CD4-positive, alpha-beta T cell (primary cell): ENCODE results near the gene TNS1. TPM values are rescaled to one million over a fixed set of nuclear protein-coding genes. Genes with fewer than 3 reads are reported as not detected.

Experiments
- ATAC-seq: fragments of 200-7000 bp; cut with Tn5 transposase; one replicate; pipeline ENCODE4 v1.10.0; 2022; ENCODE audit warnings: mild to moderate bottlenecking; ENCODE audit not compliant: poor library complexity
- CTCF ChIA-PET: fragments of 350-600 bp; sonication (Branson Sonifier 250); formaldehyde crosslinking; loops from one replicate; lab custom pipeline; 2021; ENCODE audit warnings: antibody characterized with exemption, inconsistent platforms; lab: Charles Lee
- POLR2A ChIA-PET: fragments of 350-600 bp; sonication (Branson Sonifier 250); formaldehyde crosslinking; loops from one replicate; lab custom pipeline; 2021; ENCODE audit warnings: antibody characterized with exemption, inconsistent platforms; lab: Charles Lee
- DNase-seq, 14 experiments: peaks; one replicate each; pipeline ENCODE4 v3.0.0-alpha.2; 2013 to 2020; ENCODE audit warnings: mixed read lengths in 2 of 14
- H3K27ac ChIP-seq, 2 donors: one replicate each; pipeline versions ENCODE4 v1.5.1 to v1.7.0; 2013; ENCODE audit warnings: low read length in 2 of 2, low read depth in 1 of 2, mild to moderate bottlenecking in 1 of 2
- H3K27me3 ChIP-seq, 2 experiments: 1 replicate in 1 of 2; 2 replicates in 1 of 2; pipeline versions ENCODE4 v1.6.1 to v1.7.0; 2013; ENCODE audit warnings: low read length in 2 of 2, control low read depth in 1 of 2, mild to moderate bottlenecking in 1 of 2, moderate library complexity in 1 of 2; ENCODE audit not compliant: insufficient read depth in 2 of 2, control insufficient read depth in 1 of 2
- H3K36me3 ChIP-seq: one replicate; pipeline ENCODE4 v1.6.1; 2013; ENCODE audit warnings: low read length, control low read depth; ENCODE audit not compliant: insufficient read depth
- H3K4me1 ChIP-seq: one replicate; pipeline ENCODE4 v1.6.1; 2013; ENCODE audit warnings: low read length, control low read depth; ENCODE audit not compliant: insufficient read depth
- H3K4me3 ChIP-seq: one replicate; pipeline ENCODE4 v1.5.1; 2013; ENCODE audit warnings: mild to moderate bottlenecking, low read length, moderate library complexity
- H3K9me3 ChIP-seq, 2 experiments: 1 replicate in 1 of 2; 2 replicates in 1 of 2; pipeline versions ENCODE4 v1.6.1 to v1.7.0; 2013; ENCODE audit warnings: low read length in 2 of 2, mild to moderate bottlenecking in 2 of 2, control low read depth in 1 of 2, moderate library complexity in 1 of 2; ENCODE audit not compliant: control insufficient read depth in 1 of 2, insufficient read depth in 1 of 2
- H3K27ac Mint-ChIP-seq: one replicate; pipeline ENCODE4 v1.8.0; 2020; ENCODE audit warnings: mixed read lengths
- H3K27me3 Mint-ChIP-seq: one replicate; pipeline ENCODE4 v1.8.0; 2021; ENCODE audit warnings: mixed read lengths
- H3K36me3 Mint-ChIP-seq: one replicate; pipeline ENCODE4 v1.8.0; 2021; ENCODE audit warnings: low read depth, mixed read lengths
- H3K4me1 Mint-ChIP-seq: one replicate; pipeline ENCODE4 v1.8.0; 2021; ENCODE audit warnings: low read depth, mixed read lengths
- H3K4me3 Mint-ChIP-seq: one replicate; pipeline ENCODE4 v1.8.0; 2020; ENCODE audit warnings: mild to moderate bottlenecking, mixed read lengths
- H3K9me3 Mint-ChIP-seq: one replicate; pipeline ENCODE4 v1.8.0; 2020; ENCODE audit warnings: mixed read lengths
- CTCF ChIP-seq: fragments of 200-600 bp; IDR thresholded peaks from one replicate; pipeline ENCODE4 v1.8.0; 2022; ENCODE audit warnings: antibody characterized with exemption, mild to moderate bottlenecking
- intact Hi-C, 2 experiments: fragments of 100-400 bp; cut with DNase I in 1 of 2; cut with micrococcal nuclease in 1 of 2; formaldehyde crosslinking; loops; one replicate each; pipeline versions ENCODE4 v1.15.1 to v1.9.0; 2023 to 2025; cut with DNase I, micrococcal nuclease
- total RNA-seq, 174 experiments: library from RNA in 2 of 174; stranded (reverse) in 2 of 174; gene quantifications; one replicate each; pipeline ENCODE4 v1.2.3 and lab custom pipeline; 2021 to 2026

Gene TNS1
- total RNA-seq, 2 experiments from 2014 or later, result 0.25 to 0.34 TPM

GRCh38 chr2:217993138-217993537, 9.7 kb downstream of the TNS1 start:
- H3K27ac Mint-ChIP-seq, result no peak overlapping the region
- H3K4me1 ChIP-seq, result no peaks in the 10 kb centered on the region
- POLR2A ChIA-PET, result no interaction called here
- no peaks in the 10 kb centered on the region for H3K36me3 Mint-ChIP-seq
- CTCF ChIA-PET, result no interaction called here
- no peak overlapping the region for H3K27ac ChIP-seq
- no peak for TF ChIP-seq CTCF
- no peak for ATAC-seq
- peaks cover 15% of the 10 kb centered on the region for H3K27me3 Mint-ChIP-seq
- H3K4me1 Mint-ChIP-seq, result no peaks in the 10 kb centered on the region
- H3K36me3 ChIP-seq, result no peaks in the 10 kb centered on the region
- H3K4me3 Mint-ChIP-seq, result no peak overlapping the region
- DNase-seq, result no peak
- intact Hi-C loops, result no loop called here
- H3K27me3 ChIP-seq, result no peaks in the 10 kb centered on the region
- no peaks in the 10 kb centered on the region for H3K9me3 ChIP-seq
- no peak overlapping the region for H3K4me3 ChIP-seq
- no peaks in the 10 kb centered on the region for H3K9me3 Mint-ChIP-seq

GRCh38 chr2:217992061-217992460, 10.7 kb downstream of the TNS1 start:
- POLR2A ChIA-PET, result no interaction called here

DNA sequence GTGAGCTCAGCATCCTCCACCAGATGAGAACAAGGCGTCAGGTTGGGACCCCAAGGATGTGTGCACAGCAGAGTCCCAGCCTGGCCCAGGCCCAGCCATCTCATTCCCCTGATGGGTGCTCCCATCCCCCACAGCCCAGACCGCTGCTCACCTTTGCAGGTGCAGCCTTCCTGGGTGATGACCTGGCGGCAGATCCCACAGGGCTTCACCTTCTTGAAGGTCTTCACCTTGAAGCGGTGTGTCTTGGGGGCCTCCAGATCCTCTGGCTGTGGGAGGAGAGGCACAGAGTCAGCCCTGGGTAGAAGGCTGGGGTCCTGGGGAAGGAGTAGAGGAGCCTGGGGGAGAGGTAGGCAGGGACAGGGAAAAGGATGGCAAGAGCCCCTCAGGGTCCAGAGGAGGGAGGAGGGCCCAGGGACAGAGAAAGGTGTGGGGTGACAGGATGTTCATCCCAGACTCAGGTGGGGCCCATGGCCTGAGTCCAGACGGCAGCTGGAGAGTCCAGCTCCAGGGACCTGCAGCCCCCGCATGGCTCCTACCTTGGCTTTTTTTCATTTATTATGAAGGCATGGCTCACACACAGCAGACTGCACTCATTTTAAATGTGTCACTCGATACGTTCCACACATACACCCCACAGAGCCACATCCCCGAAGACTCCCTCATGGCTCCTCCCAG, 11.9 kb downstream of the TNS1 start:
- H3K36me3 Mint-ChIP-seq, result no peaks in the 10 kb centered on the region
- Histone ChIP-seq H3K27ac (no peak overlapping the region), H3K4me3 (no peak overlapping the region), H3K4me1 (no peaks in the 10 kb centered on the region), H3K9me3 (no peaks in the 10 kb centered on the region), H3K27me3 (no peaks in the 10 kb centered on the region), H3K36me3 (no peaks in the 10 kb centered on the region)
- no peak overlapping the region for H3K27ac Mint-ChIP-seq
- POLR2A ChIA-PET, result no interaction called here
- no peak overlapping the region for H3K4me3 Mint-ChIP-seq
- no peaks in the 10 kb centered on the region for H3K9me3 Mint-ChIP-seq
- H3K27me3 Mint-ChIP-seq, result peaks cover 11% of the 10 kb centered on the region
- no peaks in the 10 kb centered on the region for H3K4me1 Mint-ChIP-seq
- no peak for TF ChIP-seq CTCF
- CTCF ChIA-PET, result no interaction called here
- intact Hi-C loops, result no loop called here
- no peak for DNase-seq
- no peak for ATAC-seq

More at GRCh38 chr2:217992061-217992460, 10.7 kb downstream of the TNS1 start:
- Mint-ChIP-seq H3K36me3 (no peaks in the 10 kb centered on the region), H3K4me3 (no peak overlapping the region), H3K9me3 (no peaks in the 10 kb centered on the region), H3K27me3 (peaks cover 11% of the 10 kb centered on the region), H3K4me1 (no peaks in the 10 kb centered on the region), H3K27ac (no peak overlapping the region)
- no peaks in the 10 kb centered on the region for H3K4me1 ChIP-seq
- no peaks in the 10 kb centered on the region for H3K36me3 ChIP-seq
- ATAC-seq, result no peak
- H3K27me3 ChIP-seq, result no peaks in the 10 kb centered on the region
- no peak for TF ChIP-seq CTCF
- no peak for DNase-seq
- intact Hi-C loops, result no loop called here
- CTCF ChIA-PET, result no interaction called here
- H3K9me3 ChIP-seq, result no peaks in the 10 kb centered on the region
- H3K4me3 ChIP-seq, result no peak overlapping the region
- H3K27ac ChIP-seq, result no peak overlapping the region
